ENCODE measurements around the gene SUSD3.

- TF ChIP-seq, protein P1, sequence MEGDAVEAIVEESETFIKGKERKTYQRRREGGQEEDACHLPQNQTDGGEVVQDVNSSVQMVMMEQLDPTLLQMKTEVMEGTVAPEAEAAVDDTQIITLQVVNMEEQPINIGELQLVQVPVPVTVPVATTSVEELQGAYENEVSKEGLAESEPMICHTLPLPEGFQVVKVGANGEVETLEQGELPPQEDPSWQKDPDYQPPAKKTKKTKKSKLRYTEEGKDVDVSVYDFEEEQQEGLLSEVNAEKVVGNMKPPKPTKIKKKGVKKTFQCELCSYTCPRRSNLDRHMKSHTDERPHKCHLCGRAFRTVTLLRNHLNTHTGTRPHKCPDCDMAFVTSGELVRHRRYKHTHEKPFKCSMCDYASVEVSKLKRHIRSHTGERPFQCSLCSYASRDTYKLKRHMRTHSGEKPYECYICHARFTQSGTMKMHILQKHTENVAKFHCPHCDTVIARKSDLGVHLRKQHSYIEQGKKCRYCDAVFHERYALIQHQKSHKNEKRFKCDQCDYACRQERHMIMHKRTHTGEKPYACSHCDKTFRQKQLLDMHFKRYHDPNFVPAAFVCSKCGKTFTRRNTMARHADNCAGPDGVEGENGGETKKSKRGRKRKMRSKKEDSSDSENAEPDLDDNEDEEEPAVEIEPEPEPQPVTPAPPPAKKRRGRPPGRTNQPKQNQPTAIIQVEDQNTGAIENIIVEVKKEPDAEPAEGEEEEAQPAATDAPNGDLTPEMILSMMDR (IDR thresholded peaks at IDR 0.05; ENCODE audit: low read depth, low read length, missing input control) = no peak
- TF ChIP-seq, protein P2, sequence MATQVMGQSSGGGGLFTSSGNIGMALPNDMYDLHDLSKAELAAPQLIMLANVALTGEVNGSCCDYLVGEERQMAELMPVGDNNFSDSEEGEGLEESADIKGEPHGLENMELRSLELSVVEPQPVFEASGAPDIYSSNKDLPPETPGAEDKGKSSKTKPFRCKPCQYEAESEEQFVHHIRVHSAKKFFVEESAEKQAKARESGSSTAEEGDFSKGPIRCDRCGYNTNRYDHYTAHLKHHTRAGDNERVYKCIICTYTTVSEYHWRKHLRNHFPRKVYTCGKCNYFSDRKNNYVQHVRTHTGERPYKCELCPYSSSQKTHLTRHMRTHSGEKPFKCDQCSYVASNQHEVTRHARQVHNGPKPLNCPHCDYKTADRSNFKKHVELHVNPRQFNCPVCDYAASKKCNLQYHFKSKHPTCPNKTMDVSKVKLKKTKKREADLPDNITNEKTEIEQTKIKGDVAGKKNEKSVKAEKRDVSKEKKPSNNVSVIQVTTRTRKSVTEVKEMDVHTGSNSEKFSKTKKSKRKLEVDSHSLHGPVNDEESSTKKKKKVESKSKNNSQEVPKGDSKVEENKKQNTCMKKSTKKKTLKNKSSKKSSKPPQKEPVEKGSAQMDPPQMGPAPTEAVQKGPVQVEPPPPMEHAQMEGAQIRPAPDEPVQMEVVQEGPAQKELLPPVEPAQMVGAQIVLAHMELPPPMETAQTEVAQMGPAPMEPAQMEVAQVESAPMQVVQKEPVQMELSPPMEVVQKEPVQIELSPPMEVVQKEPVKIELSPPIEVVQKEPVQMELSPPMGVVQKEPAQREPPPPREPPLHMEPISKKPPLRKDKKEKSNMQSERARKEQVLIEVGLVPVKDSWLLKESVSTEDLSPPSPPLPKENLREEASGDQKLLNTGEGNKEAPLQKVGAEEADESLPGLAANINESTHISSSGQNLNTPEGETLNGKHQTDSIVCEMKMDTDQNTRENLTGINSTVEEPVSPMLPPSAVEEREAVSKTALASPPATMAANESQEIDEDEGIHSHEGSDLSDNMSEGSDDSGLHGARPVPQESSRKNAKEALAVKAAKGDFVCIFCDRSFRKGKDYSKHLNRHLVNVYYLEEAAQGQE (IDR thresholded peaks at IDR 0.05) = no peak
- TF ChIP-seq YY1 (IDR thresholded peaks at IDR 0.05) (no peak), RXRA (IDR thresholded peaks at IDR 0.05) (no peak), RAD21 (IDR thresholded peaks at IDR 0.05) (no peak), TAF1 (conservative IDR thresholded peaks at IDR 0.05) (no peak), GABPA (IDR thresholded peaks at IDR 0.05 in 1 of 2, conservative IDR thresholded peaks at IDR 0.05 in 1 of 2) (no peak), JUND (IDR thresholded peaks at IDR 0.05) (no peak)
- TF ChIP-seq, protein P3, sequence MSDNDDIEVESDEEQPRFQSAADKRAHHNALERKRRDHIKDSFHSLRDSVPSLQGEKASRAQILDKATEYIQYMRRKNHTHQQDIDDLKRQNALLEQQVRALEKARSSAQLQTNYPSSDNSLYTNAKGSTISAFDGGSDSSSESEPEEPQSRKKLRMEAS (IDR thresholded peaks at IDR 0.05) = no peak
- TF ChIP-seq, protein P4, sequence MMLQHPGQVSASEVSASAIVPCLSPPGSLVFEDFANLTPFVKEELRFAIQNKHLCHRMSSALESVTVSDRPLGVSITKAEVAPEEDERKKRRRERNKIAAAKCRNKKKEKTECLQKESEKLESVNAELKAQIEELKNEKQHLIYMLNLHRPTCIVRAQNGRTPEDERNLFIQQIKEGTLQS (IDR thresholded peaks at IDR 0.05) = no peak
Measured at GRCh38 chr9:93045521-93045920, 13.0 kb upstream of the SUSD3 start.
